ENCODE results near the gene P2RX4. TPM values are rescaled to one million over a fixed set of nuclear protein-coding genes. Genes with fewer than 3 reads are reported as not detected.

Gene P2RX4
- total RNA-seq, 2 donors from 2014 or later = 42.3 to 50.4 TPM

- H3K36me3 ChIP-seq = no peaks in the 10 kb centered on the region
- no peak overlapping the region for H3K27ac ChIP-seq
- no peak for TF ChIP-seq CTCF (IDR thresholded peaks at IDR 0.05)
- H3K4me1 ChIP-seq (ENCODE audit: control insufficient read depth in 1 of 2, low read depth in 2 of 2) = peaks cover 19 to 36% of the 10 kb centered on the region in 2 donors
- no peaks in the 10 kb centered on the region for H3K9me3 ChIP-seq
- DNase-seq (ENCODE audit: low spot score) (no peak), ATAC-seq (ENCODE audit: insufficient number of reproducible peaks, low FRiP score, low read depth) (no peak)
- no peaks in the 10 kb centered on the region for H3K27me3 ChIP-seq (replicated peaks; ENCODE audit: insufficient read depth)
- H3K4me3 ChIP-seq = no peak overlapping the region
Observed at GRCh38 chr12:121283388-121283787, 73.5 kb downstream of the P2RX4 start.

Other genes starting within 250 kb of the P2RX4 start
- under 1 TPM in 1 of 2 donors, not detected in 1; 0.49 TPM for gene HNF1A, start 231.6 kb upstream of the P2RX4 start, total RNA-seq
- gene C12orf43, start 193.6 kb upstream of the P2RX4 start, total RNA-seq = 10 to 100 TPM; 12.3 to 12.7 TPM
- gene OASL, start 170.9 kb upstream of the P2RX4 start, total RNA-seq = 1 to 10 TPM; 1.1 to 3.1 TPM
- gene P2RX7, start 77.3 kb upstream of the P2RX4 start, total RNA-seq = 1 to 10 TPM; 3.2 to 4.0 TPM
- 10 to 100 TPM; 41.8 to 49.9 TPM for gene CAMKK2, start 86.6 kb downstream of the P2RX4 start, total RNA-seq
- gene ANAPC5, start 142.3 kb downstream of the P2RX4 start, total RNA-seq = 100 to 1,000 TPM; 113 to 174 TPM
- gene RNF34, start 190.0 kb downstream of the P2RX4 start, total RNA-seq = 10 to 100 TPM; 55.5 to 55.8 TPM